PFSK-1 (cell line): ENCODE measurements around the gene NSMF.

Experiments
- POLR2AphosphoS5 ChIP-seq: IDR thresholded peaks from 2 replicates; pipeline ENCODE4 v1.6.1; 2012; ENCODE audit warnings: low read depth, mild to moderate bottlenecking, control low read depth, low read length, moderate library complexity
- TF ChIP-seq, protein P1 (sequence below), 2 experiments: IDR thresholded peaks; 2 replicates each; pipeline versions ENCODE4 v1.6.1 to v1.8.0; 2011 to 2012; ENCODE audit warnings: low read depth in 2 of 2, low read length in 2 of 2, control low read depth in 1 of 2, inconsistent platforms in 1 of 2, mild to moderate bottlenecking in 1 of 2, moderate library complexity in 1 of 2; ENCODE audit not compliant: insufficient read depth in 1 of 2

DNA sequence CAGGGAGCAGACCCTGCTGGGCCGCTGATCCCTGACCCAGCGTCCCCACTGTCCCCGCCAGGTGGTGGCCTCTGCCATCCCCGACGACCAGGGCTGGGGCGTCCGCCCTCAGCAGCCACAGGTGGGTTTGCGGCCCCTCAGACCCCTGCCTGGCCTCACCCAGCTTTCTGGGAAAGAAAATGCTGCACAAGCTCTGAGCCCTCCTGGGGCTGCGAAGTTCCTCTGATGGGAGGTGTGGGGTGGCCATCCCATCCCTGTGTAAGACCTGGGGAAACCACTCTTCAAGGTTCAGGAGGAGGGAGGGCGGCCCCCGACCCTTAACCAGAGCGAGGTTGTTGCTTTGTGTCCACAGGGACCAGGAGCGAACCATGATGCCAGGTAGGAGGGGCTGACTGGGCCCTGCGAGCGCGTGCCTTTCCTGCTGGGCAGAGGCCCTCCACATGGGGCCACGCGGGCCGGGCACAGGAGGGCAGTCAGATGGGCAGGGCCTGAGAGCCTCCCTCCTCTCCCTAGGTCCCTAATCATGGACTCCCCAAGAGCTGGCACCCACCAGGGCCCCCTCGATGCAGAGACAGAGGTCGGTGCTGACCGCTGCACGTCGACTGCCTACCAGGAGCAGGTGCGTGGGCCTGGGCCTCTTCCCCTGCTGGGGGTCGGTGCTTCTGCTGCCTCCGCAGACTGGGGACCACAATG, 28.3 kb downstream of the NSMF start:
- TF ChIP-seq, protein P1, sequence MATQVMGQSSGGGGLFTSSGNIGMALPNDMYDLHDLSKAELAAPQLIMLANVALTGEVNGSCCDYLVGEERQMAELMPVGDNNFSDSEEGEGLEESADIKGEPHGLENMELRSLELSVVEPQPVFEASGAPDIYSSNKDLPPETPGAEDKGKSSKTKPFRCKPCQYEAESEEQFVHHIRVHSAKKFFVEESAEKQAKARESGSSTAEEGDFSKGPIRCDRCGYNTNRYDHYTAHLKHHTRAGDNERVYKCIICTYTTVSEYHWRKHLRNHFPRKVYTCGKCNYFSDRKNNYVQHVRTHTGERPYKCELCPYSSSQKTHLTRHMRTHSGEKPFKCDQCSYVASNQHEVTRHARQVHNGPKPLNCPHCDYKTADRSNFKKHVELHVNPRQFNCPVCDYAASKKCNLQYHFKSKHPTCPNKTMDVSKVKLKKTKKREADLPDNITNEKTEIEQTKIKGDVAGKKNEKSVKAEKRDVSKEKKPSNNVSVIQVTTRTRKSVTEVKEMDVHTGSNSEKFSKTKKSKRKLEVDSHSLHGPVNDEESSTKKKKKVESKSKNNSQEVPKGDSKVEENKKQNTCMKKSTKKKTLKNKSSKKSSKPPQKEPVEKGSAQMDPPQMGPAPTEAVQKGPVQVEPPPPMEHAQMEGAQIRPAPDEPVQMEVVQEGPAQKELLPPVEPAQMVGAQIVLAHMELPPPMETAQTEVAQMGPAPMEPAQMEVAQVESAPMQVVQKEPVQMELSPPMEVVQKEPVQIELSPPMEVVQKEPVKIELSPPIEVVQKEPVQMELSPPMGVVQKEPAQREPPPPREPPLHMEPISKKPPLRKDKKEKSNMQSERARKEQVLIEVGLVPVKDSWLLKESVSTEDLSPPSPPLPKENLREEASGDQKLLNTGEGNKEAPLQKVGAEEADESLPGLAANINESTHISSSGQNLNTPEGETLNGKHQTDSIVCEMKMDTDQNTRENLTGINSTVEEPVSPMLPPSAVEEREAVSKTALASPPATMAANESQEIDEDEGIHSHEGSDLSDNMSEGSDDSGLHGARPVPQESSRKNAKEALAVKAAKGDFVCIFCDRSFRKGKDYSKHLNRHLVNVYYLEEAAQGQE (IDR thresholded peaks at IDR 0.05; ENCODE audit: insufficient read depth in 1 of 2, low read depth in 2 of 2, low read length in 2 of 2), result no peak
- TF ChIP-seq POLR2AphosphoS5, result no peak
